IPS-15b (cell line): ENCODE measurements around the gene DNAAF5.

Experiments
- H3K27me3 ChIP-seq: one replicate; pipeline ENCODE4 v1.6.1; 2013; ENCODE audit warnings: low read length; ENCODE audit not compliant: control insufficient read depth, insufficient read depth
- H3K36me3 ChIP-seq: one replicate; pipeline ENCODE4 v1.6.1; 2013; ENCODE audit warnings: low read length; ENCODE audit not compliant: control insufficient read depth, insufficient read depth
- H3K4me1 ChIP-seq: one replicate; pipeline ENCODE4 v1.6.1; 2013; ENCODE audit warnings: mild to moderate bottlenecking, low read length; ENCODE audit not compliant: control insufficient read depth, insufficient read depth
- H3K4me3 ChIP-seq: one replicate; pipeline ENCODE4 v1.5.1; 2013; ENCODE audit warnings: low read depth, low read length
- H3K9ac ChIP-seq: one replicate; pipeline ENCODE4 v1.6.1; 2013; ENCODE audit warnings: low read depth, mild to moderate bottlenecking, low read length
- H3K9me3 ChIP-seq: one replicate; pipeline ENCODE4 v1.6.1; 2013; ENCODE audit warnings: mild to moderate bottlenecking, low read length; ENCODE audit not compliant: control insufficient read depth, insufficient read depth

The DNAAF5 gene

DNA sequence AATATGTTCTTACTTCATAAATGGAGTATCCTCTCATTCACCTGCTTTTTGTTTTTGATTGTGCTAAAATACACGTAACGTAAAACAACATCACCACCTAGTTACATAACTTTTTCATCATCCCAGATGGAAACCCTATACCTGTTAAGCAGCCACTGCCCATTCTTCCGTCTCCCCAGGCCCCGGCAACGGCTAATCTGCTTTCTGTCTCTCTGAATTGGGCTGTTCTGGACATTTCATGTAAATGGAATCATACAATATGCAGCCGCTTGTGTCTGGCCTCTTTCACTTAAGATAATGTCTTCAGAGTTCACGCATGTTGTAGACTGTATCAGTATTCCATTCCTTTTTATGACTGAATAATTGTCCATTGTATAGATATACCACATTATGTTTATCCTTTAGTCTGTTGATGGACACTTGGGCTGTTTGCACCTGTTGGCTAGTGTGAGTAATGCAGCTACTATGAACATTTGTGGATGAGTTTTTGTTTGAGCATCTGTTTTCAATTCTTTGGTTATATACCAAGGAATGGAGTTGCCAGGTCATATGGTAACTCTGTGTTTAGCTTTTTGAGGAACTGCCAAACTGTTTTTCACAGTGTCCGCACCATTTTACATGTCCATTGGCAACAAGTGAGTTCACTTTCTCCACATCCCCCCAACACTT is 91.7 kb downstream of the DNAAF5 start:
- Histone ChIP-seq H3K9ac (no peak overlapping the region), H3K36me3 (no peaks in the 10 kb centered on the region), H3K4me3 (peak overlapping the region; percentile 18), H3K4me1 (peaks cover 11% of the 10 kb centered on the region), H3K9me3 (no peaks in the 10 kb centered on the region), H3K27me3 (no peaks in the 10 kb centered on the region)

DNA sequence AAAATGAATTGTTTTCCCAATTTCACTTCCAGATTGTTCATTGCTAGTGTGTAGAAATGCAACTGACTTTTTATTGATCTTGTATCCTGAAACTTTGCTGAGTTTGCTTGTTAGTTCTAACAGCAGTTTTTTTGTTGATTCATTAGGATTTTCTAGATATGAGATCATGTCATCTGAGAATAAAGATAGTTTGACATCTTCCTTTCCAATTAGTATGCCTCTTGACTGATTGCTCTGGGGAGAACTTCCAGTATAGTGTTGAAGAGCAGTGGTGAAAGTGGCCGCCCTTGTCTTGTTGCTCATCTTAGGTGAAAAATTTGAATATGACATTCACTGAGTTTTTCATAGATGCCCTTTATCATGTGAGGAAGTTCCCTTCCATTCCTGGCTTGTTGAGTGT is 93.8 kb downstream of the DNAAF5 start:
- no peak overlapping the region for H3K4me3 ChIP-seq
- no peak overlapping the region for H3K9ac ChIP-seq
- H3K36me3 ChIP-seq, result no peaks in the 10 kb centered on the region
- H3K9me3 ChIP-seq, result no peaks in the 10 kb centered on the region
- peaks cover 11% of the 10 kb centered on the region for H3K4me1 ChIP-seq
- H3K27me3 ChIP-seq, result no peaks in the 10 kb centered on the region

DNA sequence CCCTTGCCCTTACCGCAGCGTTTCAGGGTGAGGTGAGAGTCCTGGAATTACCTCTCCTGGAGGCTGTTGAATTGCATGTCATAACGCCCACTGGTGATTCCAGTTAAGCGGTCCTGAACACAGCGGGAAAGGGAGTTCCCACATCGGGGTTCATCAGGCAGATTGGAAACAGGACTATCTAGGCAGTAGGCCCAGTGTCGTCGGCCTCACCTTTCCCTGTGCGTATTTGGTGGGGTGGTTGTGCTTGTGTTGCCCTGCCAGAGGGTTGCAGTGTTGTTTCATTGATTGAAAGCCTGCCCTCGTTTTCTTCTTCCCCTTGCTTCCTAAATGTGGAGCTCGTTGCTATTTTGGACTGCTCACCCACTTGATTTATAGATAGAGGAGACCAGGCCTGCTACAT is 95.2 kb downstream of the DNAAF5 start:
- no peaks in the 10 kb centered on the region for H3K9me3 ChIP-seq
- H3K4me1 ChIP-seq, result peaks cover 11% of the 10 kb centered on the region
- H3K9ac ChIP-seq, result peak overlapping the region; percentile 3
- no peak overlapping the region for H3K4me3 ChIP-seq
- no peaks in the 10 kb centered on the region for H3K27me3 ChIP-seq
- no peaks in the 10 kb centered on the region for H3K36me3 ChIP-seq

GRCh38 chr7:822692-823276 is 96.3 kb downstream of the DNAAF5 start:
- H3K4me1 ChIP-seq, result peaks cover 11% of the 10 kb centered on the region
- no peaks in the 10 kb centered on the region for H3K27me3 ChIP-seq
- no peak overlapping the region for H3K4me3 ChIP-seq
- no peaks in the 10 kb centered on the region for H3K36me3 ChIP-seq
- no peaks in the 10 kb centered on the region for H3K9me3 ChIP-seq
- H3K9ac ChIP-seq, result no peak overlapping the region

- Histone ChIP-seq H3K4me1 (peaks cover 11% of the 10 kb centered on the region), H3K27me3 (no peaks in the 10 kb centered on the region), H3K4me3 (no peak overlapping the region), H3K9me3 (no peaks in the 10 kb centered on the region), H3K9ac (no peak overlapping the region), H3K36me3 (no peaks in the 10 kb centered on the region)
Measured at GRCh38 chr7:823649-824048, 97.2 kb downstream of the DNAAF5 start.

GRCh38 chr7:824081-824480 is 97.6 kb downstream of the DNAAF5 start:
- no peak overlapping the region for H3K4me3 ChIP-seq
- H3K27me3 ChIP-seq, result no peaks in the 10 kb centered on the region
- H3K36me3 ChIP-seq, result no peaks in the 10 kb centered on the region
- no peaks in the 10 kb centered on the region for H3K9me3 ChIP-seq
- no peak overlapping the region for H3K9ac ChIP-seq
- H3K4me1 ChIP-seq, result peaks cover 11% of the 10 kb centered on the region

GRCh38 chr7:824664-825063 is 98.2 kb downstream of the DNAAF5 start:
- Histone ChIP-seq H3K9ac (no peak overlapping the region), H3K4me3 (no peak overlapping the region)

DNA sequence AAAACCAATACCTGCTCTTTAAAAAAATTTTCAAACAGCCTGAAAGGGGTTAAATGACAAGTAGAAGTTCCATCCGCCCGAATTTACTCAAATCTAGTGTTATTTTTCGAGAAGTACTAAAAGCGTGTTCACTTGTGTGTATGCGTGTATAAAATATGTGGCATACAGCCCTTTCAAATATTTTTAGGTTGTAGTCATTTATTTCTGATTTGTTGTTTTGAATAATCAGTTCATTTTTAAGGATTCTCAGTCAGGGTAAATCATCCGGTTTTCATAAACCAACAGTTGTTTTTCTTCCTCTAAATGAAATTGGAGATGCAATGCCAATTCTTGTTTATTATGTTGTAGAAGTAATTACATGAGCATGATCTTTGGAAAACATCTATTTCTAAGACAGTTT is 98.9 kb downstream of the DNAAF5 start:
- Histone ChIP-seq H3K9me3 (no peaks in the 10 kb centered on the region), H3K36me3 (no peaks in the 10 kb centered on the region), H3K9ac (no peak overlapping the region), H3K27me3 (no peaks in the 10 kb centered on the region), H3K4me1 (peaks cover 7% of the 10 kb centered on the region), H3K4me3 (no peak overlapping the region)

More at GRCh38 chr7:824664-825063, 98.2 kb downstream of the DNAAF5 start:
- Histone ChIP-seq H3K36me3 (no peaks in the 10 kb centered on the region), H3K4me1 (peaks cover 11% of the 10 kb centered on the region), H3K27me3 (no peaks in the 10 kb centered on the region), H3K9me3 (no peaks in the 10 kb centered on the region)

- H3K4me3 ChIP-seq, result no peak overlapping the region
- H3K9ac ChIP-seq, result no peak overlapping the region
- peaks cover 4% of the 10 kb centered on the region for H3K36me3 ChIP-seq
- no peaks in the 10 kb centered on the region for H3K9me3 ChIP-seq
- H3K27me3 ChIP-seq, result no peaks in the 10 kb centered on the region
- H3K4me1 ChIP-seq, result peaks cover 9% of the 10 kb centered on the region
Measured at GRCh38 chr7:826230-826917, 99.9 kb downstream of the DNAAF5 start.

GRCh38 chr7:828793-829561 is 102.5 kb downstream of the DNAAF5 start:
- Histone ChIP-seq H3K4me3 (no peak overlapping the region), H3K36me3 (peaks cover 4% of the 10 kb centered on the region), H3K9ac (no peak overlapping the region), H3K4me1 (peaks cover 20% of the 10 kb centered on the region), H3K27me3 (no peaks in the 10 kb centered on the region), H3K9me3 (no peaks in the 10 kb centered on the region)

DNA sequence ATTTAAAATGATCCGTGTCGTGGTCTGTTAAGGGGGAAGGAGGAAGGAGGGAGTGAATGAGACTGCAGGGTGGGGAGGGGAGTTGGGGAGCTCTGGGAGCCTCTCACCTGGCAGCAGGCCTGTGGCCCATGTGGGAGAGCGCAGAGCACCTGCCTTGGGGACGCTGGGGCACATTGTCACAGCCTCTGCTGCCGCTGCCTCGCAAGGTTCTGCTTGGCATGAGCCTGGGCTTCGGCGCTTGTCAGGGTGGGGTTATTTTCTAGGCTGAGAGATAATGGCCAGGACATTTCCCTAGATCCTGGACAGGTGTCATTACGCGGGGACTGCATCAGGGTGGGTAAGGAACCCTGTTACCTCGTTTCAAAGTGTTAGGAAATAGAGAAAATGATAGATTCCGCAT is 103.6 kb downstream of the DNAAF5 start:
- Histone ChIP-seq H3K4me1 (peaks cover 14% of the 10 kb centered on the region), H3K36me3 (peaks cover 8% of the 10 kb centered on the region), H3K27me3 (no peaks in the 10 kb centered on the region), H3K9me3 (no peaks in the 10 kb centered on the region), H3K9ac (no peak overlapping the region), H3K4me3 (no peak overlapping the region)
